IMR-90 (cell line): ENCODE results near the gene MAGI2.

Experiments
- CEBPB ChIP-seq: IDR thresholded peaks from 2 replicates; pipeline ENCODE4 v1.6.1; 2012; ENCODE audit warnings: low read depth, low read length, improper control_type of control experiment
- CHD1 ChIP-seq: IDR thresholded peaks from 2 replicates; pipeline ENCODE4 v1.6.1; 2012; ENCODE audit warnings: low read depth, low read length, improper control_type of control experiment
- MAFK ChIP-seq: IDR thresholded peaks from 2 replicates; pipeline ENCODE4 v1.6.1; 2012; ENCODE audit warnings: low read depth, low read length, improper control_type of control experiment
- MAZ ChIP-seq: IDR thresholded peaks from 2 replicates; pipeline ENCODE4 v1.6.1; 2012; ENCODE audit warnings: low read depth, mild to moderate bottlenecking, low read length, improper control_type of control experiment, moderate library complexity, borderline replicate concordance
- NFE2L2 ChIP-seq: fragments of 150-350 bp; IDR thresholded peaks from 2 replicates; pipeline ENCODE4 v1.6.1; 2016; ENCODE audit warnings: low read depth, mild to moderate bottlenecking, low read length
- POLR2A ChIP-seq: IDR thresholded peaks from 2 replicates; pipeline ENCODE4 v1.6.1; 2012; ENCODE audit warnings: mild to moderate bottlenecking, low read depth, low read length
- RAD21 ChIP-seq: IDR thresholded peaks from 2 replicates; pipeline ENCODE4 v1.6.1; 2012; ENCODE audit warnings: low read length, improper control_type of control experiment
- RFX5 ChIP-seq: IDR thresholded peaks from 2 replicates; pipeline ENCODE4 v1.8.0; 2012; ENCODE audit warnings: low read depth, mild to moderate bottlenecking, low read length, moderate library complexity
- TF ChIP-seq, protein P1 (sequence below): conservative IDR thresholded peaks from 2 replicates; pipeline ENCODE4 v1.5.1; 2012; ENCODE audit warnings: mild to moderate bottlenecking, low read depth, low read length, improper control_type of control experiment
- TF ChIP-seq, protein P2 (sequence below): fragments of 150-350 bp; IDR thresholded peaks from 2 replicates; pipeline ENCODE4 v1.6.1; 2017; ENCODE audit warnings: mild to moderate bottlenecking, antibody characterized with exemption, low read length, low read depth

DNA sequence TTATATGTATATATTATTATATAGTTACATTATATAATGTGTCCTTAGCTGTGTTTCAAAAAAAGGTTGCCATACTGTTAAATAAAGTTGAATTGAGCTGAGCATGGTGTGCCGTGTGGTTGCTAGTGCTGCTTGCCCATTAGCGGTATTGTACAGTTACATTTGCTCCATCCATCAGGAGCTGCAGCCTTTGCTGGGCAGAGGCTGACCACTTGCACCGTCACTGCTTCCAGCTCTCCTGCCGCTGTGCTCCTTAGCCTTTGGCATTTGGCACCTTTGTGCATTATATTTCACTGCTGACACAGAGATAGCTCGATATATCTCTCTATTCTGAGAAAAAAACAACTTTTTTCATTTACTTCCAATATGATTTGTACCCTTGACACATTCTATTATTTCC is 1282.7 kb downstream of the MAGI2 start:
- TF ChIP-seq, protein P1, sequence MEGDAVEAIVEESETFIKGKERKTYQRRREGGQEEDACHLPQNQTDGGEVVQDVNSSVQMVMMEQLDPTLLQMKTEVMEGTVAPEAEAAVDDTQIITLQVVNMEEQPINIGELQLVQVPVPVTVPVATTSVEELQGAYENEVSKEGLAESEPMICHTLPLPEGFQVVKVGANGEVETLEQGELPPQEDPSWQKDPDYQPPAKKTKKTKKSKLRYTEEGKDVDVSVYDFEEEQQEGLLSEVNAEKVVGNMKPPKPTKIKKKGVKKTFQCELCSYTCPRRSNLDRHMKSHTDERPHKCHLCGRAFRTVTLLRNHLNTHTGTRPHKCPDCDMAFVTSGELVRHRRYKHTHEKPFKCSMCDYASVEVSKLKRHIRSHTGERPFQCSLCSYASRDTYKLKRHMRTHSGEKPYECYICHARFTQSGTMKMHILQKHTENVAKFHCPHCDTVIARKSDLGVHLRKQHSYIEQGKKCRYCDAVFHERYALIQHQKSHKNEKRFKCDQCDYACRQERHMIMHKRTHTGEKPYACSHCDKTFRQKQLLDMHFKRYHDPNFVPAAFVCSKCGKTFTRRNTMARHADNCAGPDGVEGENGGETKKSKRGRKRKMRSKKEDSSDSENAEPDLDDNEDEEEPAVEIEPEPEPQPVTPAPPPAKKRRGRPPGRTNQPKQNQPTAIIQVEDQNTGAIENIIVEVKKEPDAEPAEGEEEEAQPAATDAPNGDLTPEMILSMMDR = no peak
- no peak for TF ChIP-seq RAD21
- no peak for TF ChIP-seq POLR2A
- TF ChIP-seq NFE2L2 = no peak
- TF ChIP-seq RFX5 = no peak
- no peak for TF ChIP-seq MAFK
- TF ChIP-seq CHD1 = no peak
- TF ChIP-seq, protein P2, sequence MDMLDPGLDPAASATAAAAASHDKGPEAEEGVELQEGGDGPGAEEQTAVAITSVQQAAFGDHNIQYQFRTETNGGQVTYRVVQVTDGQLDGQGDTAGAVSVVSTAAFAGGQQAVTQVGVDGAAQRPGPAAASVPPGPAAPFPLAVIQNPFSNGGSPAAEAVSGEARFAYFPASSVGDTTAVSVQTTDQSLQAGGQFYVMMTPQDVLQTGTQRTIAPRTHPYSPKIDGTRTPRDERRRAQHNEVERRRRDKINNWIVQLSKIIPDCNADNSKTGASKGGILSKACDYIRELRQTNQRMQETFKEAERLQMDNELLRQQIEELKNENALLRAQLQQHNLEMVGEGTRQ = no peak
- TF ChIP-seq CEBPB = no peak
- TF ChIP-seq MAZ = no peak
